GM21737 (cell line): ENCODE data around the gene ARPP21.

Experiments used
- ATAC-seq: cut with Tn5 transposase; IDR thresholded peaks from one replicate; pipeline ENCODE4 v1.9.1; 2021; ENCODE audit warnings: mild to moderate bottlenecking, moderate library complexity; ENCODE audit not compliant: unreplicated experiment

ARPP21 gene

DNA sequence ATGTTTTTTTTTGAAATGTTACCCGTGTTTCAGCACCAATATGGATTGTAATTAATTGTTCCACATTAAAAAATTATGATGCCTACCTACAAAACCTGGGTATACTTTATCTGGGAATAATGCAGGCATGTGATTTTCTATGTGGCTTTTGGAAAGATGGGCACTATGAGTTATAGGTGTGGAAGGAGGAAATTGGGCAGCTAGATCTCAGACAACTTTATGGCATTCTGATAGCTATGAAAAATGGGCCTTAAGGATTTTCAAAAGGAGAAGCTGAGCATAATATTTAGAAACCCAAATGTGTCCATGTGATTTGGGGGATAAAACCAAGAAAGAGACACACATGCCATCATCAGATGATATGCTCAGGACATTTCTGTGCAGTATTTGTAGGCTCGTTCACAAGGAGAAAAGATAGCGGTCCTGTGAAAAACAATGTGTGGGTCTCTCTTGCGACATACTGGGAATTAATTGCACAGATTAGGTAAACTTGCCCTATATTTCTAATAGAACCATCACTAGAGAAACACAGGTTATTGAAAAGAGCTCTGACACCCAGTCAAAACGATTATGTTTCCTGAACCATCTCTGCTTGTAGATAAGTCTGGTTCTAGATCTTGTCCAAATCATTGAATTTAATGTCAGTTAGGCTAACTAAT, 35.3 kb downstream of the ARPP21 start:
- ATAC-seq = no peak

DNA sequence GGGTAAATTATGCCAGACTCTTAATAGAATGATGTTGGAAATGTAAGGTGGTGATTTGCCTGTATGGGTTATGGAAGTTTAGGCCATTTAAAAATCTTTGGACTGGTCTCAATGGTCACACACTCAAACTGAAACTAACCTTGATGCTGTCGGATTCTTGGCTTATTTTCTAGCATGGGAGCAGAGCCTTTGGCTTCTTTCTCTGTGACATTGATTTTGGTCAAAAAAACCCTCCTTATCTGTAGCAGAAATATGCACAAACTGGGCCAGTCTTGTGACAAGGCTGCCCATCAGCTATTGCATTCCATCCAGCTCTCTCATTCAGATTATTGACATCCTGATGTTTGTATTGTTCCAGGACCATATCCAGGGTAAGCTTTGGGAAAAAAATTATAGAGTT, 35.9 kb downstream of the ARPP21 start:
- ATAC-seq = no peak

GRCh38 chr3:35675621-35676020, 36.3 kb downstream of the ARPP21 start:
- no peak for ATAC-seq

GRCh38 chr3:35677797-35678196, 38.5 kb downstream of the ARPP21 start:
- ATAC-seq = no peak

- ATAC-seq = no peak
These were observed 39.4 kb downstream of the ARPP21 start for GRCh38 chr3:35678643-35679161.

- ATAC-seq = no peak
These were observed 40.2 kb downstream of the ARPP21 start for GRCh38 chr3:35679409-35680080.

- ATAC-seq = no peak
These were observed 41.7 kb downstream of the ARPP21 start for GRCh38 chr3:35680866-35681650.

DNA sequence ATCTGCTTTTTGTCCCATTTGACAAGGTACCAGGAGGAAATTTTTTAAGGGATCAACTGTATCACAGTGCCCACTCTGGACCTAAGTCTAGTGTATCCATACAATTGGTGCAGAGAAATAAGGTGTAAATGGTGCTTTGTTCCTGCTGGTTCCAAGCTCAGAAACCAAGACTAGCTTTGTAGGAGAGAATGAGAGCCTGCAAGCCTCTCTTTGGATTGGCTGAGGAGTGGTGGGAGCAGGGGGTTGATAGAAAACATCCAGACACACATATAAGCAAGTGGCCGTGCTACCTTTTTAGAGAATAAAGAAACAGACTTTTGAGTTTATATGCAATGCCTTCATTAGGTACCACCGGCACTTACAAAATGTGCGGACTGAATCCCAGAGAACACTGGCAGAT, 45.8 kb downstream of the ARPP21 start:
- no peak for ATAC-seq

DNA sequence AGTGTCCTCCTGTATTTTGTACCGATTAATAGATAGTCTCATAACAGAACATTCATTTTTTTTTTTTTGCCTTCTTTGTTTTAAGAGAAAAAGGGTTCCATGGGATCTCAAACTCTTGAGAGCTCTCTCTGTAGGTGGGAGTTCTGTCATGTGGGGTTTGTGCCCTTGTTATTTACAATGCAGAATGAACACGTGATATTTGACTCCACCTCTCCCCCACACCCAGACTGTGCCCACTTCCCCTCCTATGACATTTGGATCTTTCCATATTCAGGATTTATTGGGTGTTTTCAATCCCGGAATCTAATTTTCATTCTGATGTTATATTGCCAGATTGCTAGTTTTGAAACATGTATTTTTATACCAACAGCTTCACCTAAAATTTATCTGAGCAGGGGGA, 49.5 kb downstream of the ARPP21 start:
- no peak for ATAC-seq

GRCh38 chr3:35690271-35690670, 50.9 kb downstream of the ARPP21 start:
- ATAC-seq = no peak

DNA sequence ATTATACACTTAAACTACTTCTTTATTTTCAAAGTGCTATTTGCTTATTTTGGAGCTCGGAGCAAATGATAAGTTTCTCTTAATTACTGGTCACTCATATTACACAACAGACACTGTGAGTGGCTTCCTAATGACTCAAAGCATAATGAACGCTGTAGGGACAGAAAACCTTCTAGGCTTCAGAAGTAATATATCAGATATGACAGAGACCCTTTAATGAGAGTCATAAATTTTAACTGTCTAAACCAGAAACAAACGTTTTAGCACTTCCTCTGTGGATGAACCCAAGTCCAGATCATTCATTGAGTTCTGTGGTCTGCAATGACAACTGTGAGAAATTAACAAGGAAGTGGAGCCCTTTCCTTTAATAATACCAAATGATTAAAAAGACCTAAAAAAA, 66.6 kb downstream of the ARPP21 start:
- ATAC-seq = no peak

DNA sequence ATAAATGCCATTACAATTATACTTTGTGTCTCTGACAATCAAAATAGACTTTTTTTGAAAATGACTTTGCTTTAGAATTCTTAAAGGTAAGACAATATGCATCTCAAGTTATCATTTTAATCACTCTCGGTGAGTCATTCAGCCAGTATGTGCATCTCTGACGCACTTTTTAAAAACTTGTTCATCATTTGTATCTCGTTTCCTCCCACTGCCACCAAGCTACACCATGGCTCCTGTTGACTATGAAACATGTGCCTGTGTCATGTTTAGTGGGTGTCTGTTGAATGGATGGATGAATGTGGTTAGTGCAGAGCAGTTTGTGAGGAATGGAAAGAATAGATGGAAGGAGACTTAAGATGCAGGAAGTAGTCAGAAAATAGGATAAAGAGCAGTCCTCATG, 68.6 kb downstream of the ARPP21 start:
- ATAC-seq = no peak

GRCh38 chr3:35708394-35709271, 69.3 kb downstream of the ARPP21 start:
- no peak for ATAC-seq

- ATAC-seq = no peak
These were observed 70.4 kb downstream of the ARPP21 start for GRCh38 chr3:35709691-35710090.

DNA sequence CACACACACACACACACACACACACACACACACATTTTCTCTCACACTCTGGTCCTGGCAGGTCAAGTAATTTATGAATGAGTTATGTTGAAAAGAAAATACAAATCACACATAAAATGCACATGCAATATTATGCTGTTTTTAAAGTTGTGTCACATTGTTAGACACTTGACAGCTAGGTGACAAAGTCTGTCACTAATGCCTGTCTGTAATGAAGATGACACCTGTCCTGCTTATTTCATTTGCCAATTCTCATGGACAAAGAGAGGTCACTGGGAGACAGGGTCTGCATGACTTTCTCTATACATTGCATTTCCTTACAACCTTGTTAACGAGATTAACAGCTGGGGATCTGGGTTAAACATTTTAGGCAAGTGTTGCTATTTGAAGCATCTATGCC, 71.2 kb downstream of the ARPP21 start:
- no peak for ATAC-seq

DNA sequence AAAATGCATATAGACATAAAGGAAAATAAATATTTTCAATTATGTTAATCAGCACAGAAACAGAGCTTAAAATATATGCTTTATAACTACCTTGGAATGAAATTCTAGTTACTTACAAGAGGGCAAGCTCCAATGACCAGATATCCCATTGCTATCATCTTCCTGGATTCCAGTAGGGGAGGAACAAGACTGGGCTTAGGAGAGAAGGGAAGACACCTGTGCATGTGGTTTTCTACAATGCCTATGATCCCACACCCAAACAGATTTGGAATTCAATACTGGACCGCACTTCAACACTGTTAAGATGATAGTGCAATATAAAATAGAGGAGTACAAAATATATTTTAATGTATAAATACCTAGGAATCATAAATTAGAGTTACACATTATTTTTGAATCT, 79.6 kb downstream of the ARPP21 start:
- no peak for ATAC-seq

DNA sequence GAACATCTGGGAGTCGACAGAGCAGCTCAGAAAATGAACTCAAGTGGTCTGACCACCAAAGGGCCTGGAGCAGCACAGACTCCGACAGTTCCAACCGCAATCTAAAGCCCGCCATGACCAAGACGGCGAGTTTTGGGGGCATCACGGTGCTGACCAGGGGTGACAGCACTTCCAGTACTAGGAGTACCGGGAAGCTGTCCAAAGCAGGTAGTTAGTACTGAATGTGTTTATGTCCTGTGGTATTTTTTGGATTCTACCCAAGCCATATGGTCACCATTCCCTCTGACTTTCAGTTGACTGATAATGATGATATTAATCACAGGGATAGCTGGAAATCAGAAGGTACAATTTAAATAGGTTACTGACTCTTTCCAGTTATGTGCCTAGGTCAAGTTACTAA, 82.3 kb downstream of the ARPP21 start:
- ATAC-seq = no peak

DNA sequence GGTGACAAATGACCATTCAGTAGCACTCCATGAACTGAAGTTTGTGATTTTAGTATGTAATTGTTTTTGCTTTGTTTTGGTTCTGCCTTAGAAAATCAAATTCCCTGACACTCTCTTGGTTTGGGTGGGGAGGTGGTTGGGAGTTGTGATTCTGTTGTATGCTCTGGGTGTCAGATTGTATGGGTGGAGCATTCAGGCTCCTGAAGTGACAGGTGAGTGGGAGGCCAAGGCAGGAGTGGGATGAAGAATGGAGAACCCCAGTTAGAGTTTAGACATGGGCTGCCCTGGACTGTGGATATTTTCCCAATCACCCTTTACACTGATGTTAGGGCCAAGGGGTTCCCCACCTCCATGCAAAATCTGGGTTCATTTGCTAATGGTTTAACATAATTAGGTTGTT, 83.6 kb downstream of the ARPP21 start:
- ATAC-seq = no peak

- ATAC-seq = no peak
These were observed 84.3 kb downstream of the ARPP21 start for GRCh38 chr3:35723480-35724097.

DNA sequence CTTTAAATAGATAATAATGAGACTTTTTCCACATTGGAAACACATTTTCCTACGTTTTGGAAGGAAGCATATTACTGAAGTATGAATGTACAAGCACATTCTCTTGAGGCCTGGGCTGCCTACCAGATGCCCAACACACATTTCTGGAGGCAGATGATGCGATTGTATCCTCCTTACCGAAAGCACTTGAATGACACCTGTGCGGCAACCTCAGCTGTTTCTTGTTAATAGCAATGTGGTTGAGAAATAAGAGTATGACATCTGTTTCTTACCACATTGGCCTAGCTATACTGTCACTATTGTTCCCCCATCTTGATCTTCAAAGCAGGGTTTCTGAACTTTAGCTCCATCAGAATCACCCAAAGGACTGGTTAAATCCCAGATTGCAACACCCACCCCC, 84.8 kb downstream of the ARPP21 start:
- ATAC-seq = no peak
